HG02642 (cell line): ENCODE results near the gene P2RY8.

ENCODE experiments used
- ATAC-seq: cut with Tn5 transposase; IDR thresholded peaks from one replicate; pipeline ENCODE4 v1.9.1; 2021; ENCODE audit warnings: mild to moderate bottlenecking; ENCODE audit not compliant: unreplicated experiment, poor library complexity

Gene P2RY8

DNA sequence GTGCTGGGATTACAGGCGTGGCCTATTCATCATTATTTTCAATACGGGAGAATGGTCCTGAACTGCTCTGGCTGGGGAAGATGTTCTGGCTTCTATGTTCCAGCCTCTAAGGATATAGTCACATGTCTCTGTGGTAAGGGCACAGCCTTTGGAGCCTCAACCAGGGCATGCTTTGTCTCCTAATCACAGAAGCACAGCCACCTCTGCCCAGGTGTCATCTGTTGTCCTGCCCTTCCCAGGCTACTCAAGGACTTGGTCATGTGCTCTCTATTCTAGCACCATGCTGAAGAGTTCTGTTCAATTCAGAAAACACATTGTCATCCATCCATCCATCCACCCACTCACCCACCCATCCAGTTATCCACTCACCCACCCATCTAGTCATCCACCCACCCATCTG, 113.8 kb downstream of the P2RY8 start:
- ATAC-seq: no peak

GRCh38 chrX:1422135-1422465, 114.9 kb downstream of the P2RY8 start:
- ATAC-seq: no peak

DNA sequence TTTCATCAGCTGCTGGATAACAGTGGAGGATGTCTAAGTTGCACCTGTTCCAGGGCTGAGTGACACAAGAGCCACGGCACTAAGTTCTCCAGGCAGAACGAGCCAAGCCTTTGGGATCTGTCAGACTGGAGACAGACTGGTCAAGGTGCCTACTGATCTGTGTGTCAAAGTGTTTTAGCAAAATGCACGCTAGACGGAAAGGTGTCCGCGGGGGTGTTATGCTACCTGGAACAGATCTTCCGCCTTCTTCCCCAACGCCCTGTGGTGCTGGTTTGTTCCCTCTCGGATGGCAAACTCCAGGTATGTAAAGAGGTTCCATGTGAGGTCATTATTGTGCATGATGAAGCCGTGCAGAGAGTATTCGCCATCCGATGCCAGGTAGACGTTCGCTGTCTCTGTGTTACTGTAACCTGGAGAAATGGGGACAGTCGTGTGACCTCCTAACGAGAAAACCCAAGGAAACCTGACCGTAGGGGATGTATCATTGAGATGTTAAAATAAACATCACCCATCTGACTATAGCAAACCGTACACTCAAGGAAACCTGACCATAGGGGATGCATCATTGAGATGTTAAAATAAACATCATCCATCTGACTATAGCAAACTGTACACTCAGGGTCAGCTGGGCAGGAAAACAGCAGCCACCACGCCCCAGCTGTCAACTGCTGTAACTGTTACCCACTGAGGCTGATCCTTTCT, 115.4 kb downstream of the P2RY8 start:
- no peak for ATAC-seq

- ATAC-seq: no peak
These were observed 116.6 kb downstream of the P2RY8 start for GRCh38 chrX:1420371-1420770.

DNA sequence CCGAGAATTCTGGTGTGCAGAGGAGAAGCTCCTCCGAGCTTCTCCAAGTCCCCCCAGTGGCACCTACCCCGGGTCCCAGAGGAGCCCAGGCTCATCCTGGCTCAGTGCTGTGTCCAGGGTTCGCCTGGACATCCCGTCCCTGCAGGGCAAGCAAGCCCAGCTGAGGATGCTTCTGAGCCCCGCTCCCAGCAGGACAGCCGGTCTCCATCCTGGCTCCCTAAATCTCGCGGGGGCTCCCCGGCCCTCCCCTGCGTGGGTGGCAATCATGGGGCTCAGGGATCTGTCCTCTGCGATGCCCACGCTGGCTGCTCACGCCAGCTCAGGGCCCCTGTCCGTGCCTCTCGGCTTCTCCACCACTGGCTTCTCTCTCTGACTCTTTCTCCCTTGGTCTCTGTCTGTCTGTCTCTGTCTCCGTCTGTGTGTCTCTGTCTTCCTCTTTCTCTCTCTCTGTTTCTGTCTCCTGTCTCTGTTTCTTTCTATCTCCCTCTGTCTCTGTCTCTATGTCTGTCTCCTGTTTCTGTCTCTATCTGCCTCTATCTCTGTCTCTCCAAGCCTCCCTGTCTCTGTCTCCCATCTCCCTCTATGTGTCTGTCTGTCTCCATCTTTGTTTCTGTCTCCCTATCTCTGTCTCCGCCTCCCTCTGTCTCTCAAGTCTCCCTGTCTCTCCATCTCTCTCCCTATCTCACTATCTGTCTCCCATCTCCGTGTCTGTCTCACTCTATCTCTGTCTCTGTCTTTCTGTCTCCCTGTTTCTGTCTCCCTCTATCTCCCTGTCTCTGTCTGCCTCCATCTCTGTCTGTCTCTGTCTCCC, 117.2 kb downstream of the P2RY8 start:
- ATAC-seq: no peak

- ATAC-seq: no peak
These were observed 118.0 kb downstream of the P2RY8 start for GRCh38 chrX:1418901-1419544.

- no peak for ATAC-seq
These were observed 118.8 kb downstream of the P2RY8 start for GRCh38 chrX:1417921-1418771.

- no peak for ATAC-seq
These were observed 119.8 kb downstream of the P2RY8 start for GRCh38 chrX:1416965-1417760.

DNA sequence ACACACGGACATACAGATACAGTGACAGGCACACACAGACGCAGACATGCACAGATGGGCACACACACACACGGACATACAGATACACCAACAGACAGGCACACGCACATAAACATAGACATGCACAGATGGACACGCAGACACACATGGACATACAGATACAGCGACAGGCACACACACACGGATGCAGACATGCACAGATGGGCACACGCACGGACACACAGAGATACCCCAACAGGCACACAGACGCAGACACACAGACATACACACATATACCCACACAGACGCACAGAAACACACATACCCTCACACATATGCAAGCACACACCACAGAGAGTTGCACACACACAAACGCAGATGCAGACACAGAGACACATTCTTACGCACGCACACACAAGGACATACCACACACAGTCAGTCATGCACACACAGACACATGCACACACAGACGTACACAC, 120.6 kb downstream of the P2RY8 start:
- ATAC-seq: no peak
